ENCODE results near the gene DUSP28. TPM values are rescaled to one million over a fixed set of nuclear protein-coding genes. Genes with fewer than 3 reads are reported as not detected.
"Not testable (repeated sequence)": the region's sequence is repeated elsewhere in the genome, so short reads cannot be mapped to it uniquely, and the experiment has no call there.

The DUSP28 gene
- total RNA-seq, 1 donor from 2014 or later: 10.9 TPM

GRCh38 chr2:240526521-240526920 is 33.6 kb upstream of the DUSP28 start:
- intact Hi-C loops (cut with micrococcal nuclease): no loop called here

DNA sequence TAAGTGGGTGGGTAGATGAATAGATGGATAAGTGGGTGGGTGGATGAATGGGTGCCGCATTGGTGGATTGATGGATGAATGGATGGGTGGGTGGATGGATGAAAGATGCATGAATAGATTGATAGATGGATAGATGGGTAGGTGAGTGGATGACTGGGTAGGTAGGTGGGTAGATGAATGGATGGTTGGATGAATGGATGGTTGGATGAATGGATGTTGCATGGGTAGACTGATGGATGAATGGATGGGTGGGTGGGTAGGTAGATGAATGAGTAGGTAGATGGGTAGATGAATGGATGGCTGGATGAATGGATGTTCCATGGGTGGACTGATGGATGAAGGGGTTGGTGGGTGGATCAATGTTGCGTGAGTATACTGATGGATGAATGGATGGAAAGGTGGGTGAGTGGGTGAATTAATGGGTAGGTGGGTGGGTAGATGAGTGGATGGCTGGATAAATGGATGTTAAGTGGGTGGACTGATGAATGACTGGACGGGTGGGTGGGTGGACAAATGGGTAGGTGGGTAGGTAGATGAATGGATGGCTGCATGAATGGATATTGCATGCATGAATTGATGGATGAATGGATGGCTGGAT is 32.9 kb upstream of the DUSP28 start:
- intact Hi-C loops (cut with micrococcal nuclease): no loop called here

DNA sequence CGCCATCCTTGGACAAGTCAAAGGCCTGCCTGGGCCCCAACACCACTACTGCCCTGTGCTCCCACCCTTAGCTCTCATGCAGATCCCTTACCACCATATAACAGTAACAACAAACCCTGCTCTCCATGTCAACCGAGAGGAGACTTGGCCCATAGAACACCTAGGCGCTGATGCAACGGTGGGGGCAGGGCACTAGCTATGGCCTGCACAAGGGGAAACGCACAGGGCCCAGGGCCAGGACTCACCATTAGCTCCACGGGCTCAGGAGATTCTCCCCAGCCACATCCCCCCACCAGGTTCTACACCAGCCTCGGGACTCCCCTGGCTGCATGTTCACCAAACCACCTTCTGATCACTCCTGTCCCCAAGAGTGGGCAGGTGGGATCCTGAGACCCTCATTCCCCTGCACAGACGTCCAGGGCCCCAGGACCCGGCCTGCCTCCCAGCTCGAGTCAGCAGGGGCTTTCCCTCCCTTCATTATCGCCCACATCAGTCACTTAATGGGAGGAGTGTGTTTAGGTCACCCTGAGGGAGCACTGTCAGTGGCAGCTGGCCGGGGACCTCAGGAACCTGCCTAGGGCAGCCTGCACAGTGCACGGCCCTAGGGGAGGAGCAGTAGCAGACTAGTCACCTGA is 31.6 kb upstream of the DUSP28 start:
- intact Hi-C loops (cut with micrococcal nuclease): no loop called here

GRCh38 chr2:240529344-240529999 is 30.7 kb upstream of the DUSP28 start:
- intact Hi-C loops (cut with micrococcal nuclease): no loop called here

DNA sequence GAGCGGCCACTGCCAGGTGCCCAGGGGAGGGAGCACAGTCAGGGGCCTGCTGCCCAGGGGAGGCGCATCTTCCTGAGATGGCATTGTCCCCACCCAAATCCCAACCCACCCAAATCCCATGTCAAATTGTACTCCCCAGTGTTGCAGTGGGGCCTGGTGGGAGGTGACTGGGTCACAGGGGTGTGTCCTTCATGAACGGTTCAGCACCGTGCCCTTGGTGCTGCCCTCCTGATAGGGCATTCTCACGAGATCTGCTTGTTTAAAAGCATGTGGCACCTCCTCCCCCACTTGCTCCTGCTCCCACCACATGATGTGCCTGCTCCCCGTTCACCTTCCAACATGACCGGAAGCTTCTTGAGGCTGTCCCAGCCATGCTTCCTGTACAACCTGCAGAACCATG is 30.0 kb upstream of the DUSP28 start:
- intact Hi-C loops (cut with micrococcal nuclease): no loop called here

DNA sequence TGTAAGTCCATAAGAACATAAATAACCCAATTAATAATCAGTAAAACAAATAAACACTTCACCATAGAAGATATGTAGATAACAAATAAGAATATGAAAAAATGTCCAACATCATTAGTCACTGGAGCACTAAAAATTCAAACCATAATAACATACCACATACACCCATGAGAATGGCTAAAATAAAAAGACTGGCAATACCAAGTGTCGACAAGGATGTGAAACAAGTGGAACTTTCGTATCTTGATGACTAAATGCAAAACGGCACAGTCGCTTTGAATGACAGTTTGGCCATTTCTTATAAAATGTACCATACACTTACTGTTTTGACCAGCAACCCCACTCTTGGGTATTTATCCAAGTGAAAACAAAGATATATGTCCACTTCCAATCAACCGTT is 29.1 kb upstream of the DUSP28 start:
- intact Hi-C loops (cut with micrococcal nuclease): no loop called here

DNA sequence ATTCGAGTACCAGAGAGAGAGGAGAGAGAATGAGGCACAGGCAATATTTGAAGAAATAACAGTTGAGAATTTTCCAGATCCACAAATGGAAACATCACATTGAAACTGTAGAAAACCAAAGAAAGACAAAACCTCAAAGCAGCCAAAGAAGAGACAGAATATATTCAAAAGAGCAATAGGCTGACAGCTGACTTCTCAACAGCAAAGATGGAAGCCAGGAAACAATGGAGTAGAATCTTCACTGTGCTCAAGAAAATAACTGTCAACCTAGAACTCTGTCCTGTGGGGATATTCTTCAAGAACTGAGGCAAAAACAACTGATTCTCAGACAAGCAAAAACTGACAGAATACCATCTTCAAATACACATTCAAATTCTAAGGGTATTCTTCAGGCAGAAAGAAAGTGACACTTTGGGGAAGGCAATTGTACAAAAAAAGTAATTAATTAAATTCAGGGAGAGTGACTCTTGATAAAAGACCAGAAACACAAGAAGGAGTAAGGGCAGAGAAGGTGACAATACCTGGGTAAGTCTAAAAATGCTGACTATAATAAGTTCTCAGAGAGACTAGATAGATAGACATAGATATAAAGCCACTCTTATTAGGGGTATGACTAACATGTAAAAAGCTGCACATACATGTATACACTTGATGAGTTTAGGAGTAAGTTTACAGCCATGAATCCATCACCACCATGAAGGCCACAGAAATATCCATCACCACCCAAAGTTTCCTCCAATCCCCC is 28.0 kb upstream of the DUSP28 start:
- intact Hi-C loops (cut with micrococcal nuclease): no loop called here

GRCh38 chr2:240538031-240538780 is 22.0 kb upstream of the DUSP28 start:
- intact Hi-C loops (cut with micrococcal nuclease): no loop called here

DNA sequence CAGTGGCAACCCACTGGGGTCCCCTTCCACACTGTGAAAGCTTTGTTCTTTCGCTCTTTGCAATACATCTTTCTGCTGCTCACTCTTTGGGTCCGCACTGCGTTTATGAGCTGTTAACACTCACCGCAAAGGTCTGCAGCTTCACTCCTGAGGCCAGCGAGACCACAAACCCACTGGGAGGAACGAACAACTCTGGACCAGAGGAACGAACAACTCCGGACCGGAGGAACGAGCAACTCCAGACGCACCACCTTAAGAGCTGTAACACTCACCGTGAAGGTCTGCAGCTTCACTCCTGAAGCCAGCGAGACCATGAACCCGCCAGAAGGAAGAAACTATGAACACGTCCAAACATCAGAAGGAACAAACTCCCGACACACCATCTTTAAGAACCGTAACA is 21.1 kb upstream of the DUSP28 start:
- intact Hi-C loops (cut with micrococcal nuclease): not testable (repeated sequence)

- intact Hi-C loops (cut with micrococcal nuclease): no loop called here
Measured at GRCh38 chr2:240539906-240540305, 20.3 kb upstream of the DUSP28 start.

DNA sequence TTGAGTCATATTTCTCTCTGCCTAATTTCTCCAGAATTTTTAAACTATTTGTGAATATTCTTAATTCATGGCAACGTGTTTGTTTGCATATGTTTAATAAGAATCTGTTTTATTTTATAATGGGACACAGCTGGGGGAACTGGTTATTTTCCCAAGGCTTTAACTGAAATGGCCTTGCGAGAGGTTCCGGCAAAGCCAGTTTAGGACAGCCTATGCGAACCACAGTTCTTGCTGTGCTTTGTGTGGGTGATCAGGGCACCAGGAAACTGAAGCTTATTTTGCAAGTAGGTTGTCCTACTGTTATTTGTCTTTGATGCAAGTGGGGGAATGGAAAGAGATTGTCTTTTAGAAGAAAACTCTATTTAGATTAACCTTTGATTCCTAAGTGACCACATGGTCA is 8.9 kb upstream of the DUSP28 start:
- intact Hi-C loops (cut with micrococcal nuclease): no loop called here

- intact Hi-C loops (cut with micrococcal nuclease): no loop called here
Measured at GRCh38 chr2:240551811-240552210, 8.3 kb upstream of the DUSP28 start.

GRCh38 chr2:240553956-240554480 is 6.1 kb upstream of the DUSP28 start:
- intact Hi-C loops (cut with micrococcal nuclease): no loop called here

DNA sequence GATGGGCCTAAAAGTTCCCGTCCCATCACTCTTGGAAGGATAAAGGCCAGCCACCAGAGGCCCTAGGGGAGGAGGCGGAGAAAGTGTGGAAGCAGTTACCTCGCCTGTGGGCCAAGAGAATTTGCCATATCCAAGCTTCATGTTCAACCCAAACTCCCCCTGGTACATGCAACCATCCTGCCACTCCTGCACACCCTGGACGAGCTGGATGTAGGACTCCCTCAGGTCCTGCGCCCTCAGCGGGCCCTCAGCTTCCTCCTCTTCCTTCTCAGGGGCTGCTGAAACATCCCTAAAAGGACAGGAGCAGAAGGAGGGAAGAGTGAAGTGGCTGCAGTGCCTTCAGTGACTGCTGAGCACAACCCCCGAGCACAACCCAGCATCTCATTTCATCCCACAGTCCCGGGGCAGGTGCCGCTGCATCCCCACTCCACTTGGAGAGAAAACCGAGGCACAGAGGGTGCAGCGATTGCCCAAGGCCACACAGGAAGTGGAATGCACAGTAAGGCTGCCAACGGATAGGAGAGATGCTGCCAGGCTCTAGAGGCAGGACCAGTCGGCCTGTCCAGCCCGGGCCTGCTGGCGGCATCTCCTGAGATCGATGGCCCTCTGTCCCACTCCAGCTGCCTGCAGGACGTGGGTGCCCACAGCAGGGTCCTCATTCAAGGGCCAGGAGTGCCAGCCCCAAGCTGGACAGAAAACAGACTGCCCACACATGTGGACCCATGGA is 5.2 kb upstream of the DUSP28 start:
- intact Hi-C loops (cut with micrococcal nuclease): no loop called here

- intact Hi-C loops (cut with micrococcal nuclease): loop anchor here (1.0 kb wide), 1 partner anchor 41 kb away; no protein-coding TSS in a partner anchor
Measured at GRCh38 chr2:240555541-240556250, 4.5 kb upstream of the DUSP28 start.

DNA sequence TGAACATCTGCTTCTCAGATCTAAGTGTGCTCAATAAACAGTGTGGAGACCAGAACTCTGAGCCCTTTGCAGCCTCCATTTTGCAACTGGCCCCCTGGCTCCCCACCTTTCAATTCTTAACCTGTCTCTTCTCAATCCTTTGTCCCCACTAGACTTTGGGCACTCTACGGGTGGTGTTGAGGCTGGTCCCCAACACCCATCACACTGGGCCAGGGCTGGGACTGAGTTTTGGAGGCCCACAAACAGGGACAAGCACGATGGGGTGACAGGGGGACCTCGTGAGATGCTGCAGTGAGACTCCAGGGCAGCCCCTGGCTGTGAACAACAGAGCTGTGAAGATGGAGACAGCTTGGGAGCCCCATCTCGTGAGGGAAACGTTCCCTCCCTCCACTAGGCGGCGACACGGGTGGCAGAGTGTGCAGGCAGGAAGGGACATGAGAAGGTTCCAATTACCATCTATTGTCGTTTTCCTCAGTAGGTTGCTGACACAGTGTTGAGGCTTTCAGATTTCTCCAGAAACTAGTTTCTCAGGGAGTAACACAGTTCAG is 3.5 kb upstream of the DUSP28 start:
- intact Hi-C loops (cut with micrococcal nuclease): loop anchor here (1.0 kb wide), 1 partner anchor 42 kb away; no protein-coding TSS in a partner anchor

DNA sequence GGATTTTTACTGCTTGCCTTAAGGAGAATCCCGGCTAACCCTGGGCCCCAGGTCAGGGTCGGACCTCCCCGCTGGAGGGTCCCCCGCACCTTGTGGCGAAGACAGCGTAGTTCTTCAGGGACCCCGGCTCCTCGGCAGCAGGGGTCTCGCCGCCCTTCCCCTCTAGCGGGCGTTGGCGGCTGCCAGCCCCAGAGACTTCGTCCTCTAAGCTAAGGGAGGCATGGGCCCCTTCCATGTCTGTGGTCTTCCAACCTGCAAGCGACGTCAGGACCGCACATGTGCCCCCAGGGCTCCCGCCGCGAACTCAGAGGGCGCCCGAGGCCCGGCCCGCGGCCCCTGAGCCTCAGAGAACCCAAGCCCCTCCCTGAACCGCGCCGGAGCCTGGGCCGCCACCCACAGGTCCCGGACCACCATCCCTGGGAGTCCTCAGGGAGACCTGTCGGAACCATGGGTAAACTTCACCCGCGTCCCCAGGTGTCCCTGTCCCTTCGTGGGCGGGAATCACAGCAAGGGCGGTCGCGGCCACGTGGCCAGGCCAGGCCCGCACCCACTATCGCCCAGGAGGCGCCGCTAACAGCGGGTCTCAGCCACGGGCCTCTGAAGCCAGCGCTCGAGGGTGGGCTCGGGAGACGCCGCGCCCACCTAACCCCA is 2.9 kb upstream of the DUSP28 start:
- intact Hi-C loops (cut with micrococcal nuclease): no loop called here

GRCh38 chr2:240557808-240558207 is 2.3 kb upstream of the DUSP28 start, which contains the start of gene ANKMY1:
Gene ANKMY1 (minus strand): TSS chr2:240557988. CDS start chr2:240557335, 653 bp downstream.
- intact Hi-C loops (cut with micrococcal nuclease): no loop called here

GRCh38 chr2:240558236-240558761 is 1.9 kb upstream of the DUSP28 start:
- intact Hi-C loops (cut with micrococcal nuclease): no loop called here

Measured in T-helper 1 cell treated with Interleukin-12 subunit alpha and Interleukin-12 subunit beta and Interleukin-4 antibody, amounts not matched to agents 30 ng/mL and 1 ng/mL, for 36 hours (primary cell).